GM23338 (cell line): ENCODE results near the gene TMSB4X.

ENCODE experiments used
- CREB1 ChIP-seq: fragments of 250-450 bp; sonication (Bioruptor Pico); IDR thresholded peaks from 2 replicates; pipeline ENCODE4 v1.5.0; 2020; ENCODE audit warnings: low read depth, mild to moderate bottlenecking, moderate library complexity
- EZH2 ChIP-seq: fragments of 200-600 bp; sonication (generic); IDR thresholded peaks from one replicate; pipeline ENCODE4 v1.8.0; 2017; ENCODE audit warnings: antibody characterized with exemption, mild to moderate bottlenecking, low read depth; ENCODE audit not compliant: unreplicated experiment
- EZH2phosphoT487 ChIP-seq: fragments of 200-600 bp; sonication (generic); IDR thresholded peaks from one replicate; pipeline ENCODE4 v1.8.1; 2018; ENCODE audit warnings: antibody characterized with exemption; ENCODE audit not compliant: unreplicated experiment
- JUNB ChIP-seq: IDR thresholded peaks from one replicate; pipeline ENCODE4 v1.6.1; 2016; ENCODE audit warnings: antibody characterized with exemption; ENCODE audit not compliant: unreplicated experiment
- POLR2AphosphoS5 ChIP-seq: IDR thresholded peaks from 2 replicates; pipeline ENCODE4 v1.6.1; 2016; ENCODE audit warnings: antibody characterized with exemption, low read depth
- STAT1 ChIP-seq: IDR thresholded peaks from one replicate; pipeline ENCODE4 v1.6.1; 2016; ENCODE audit warnings: antibody characterized with exemption; ENCODE audit not compliant: unreplicated experiment
- ZNF331 ChIP-seq: fragments of 250-450 bp; sonication (Bioruptor Pico); IDR thresholded peaks from 2 replicates; pipeline ENCODE4 v1.5.0; 2020; ENCODE audit warnings: low read depth, mild to moderate bottlenecking, moderate library complexity
- TF ChIP-seq, protein P1 (sequence below), 2 experiments: fragments of 200-600 bp in 1 of 2; sonication (generic) in 1 of 2; conservative IDR thresholded peaks; 2 replicates each; pipeline versions ENCODE4 v1.5.1 to v1.6.1; 2016 to 2017; ENCODE audit warnings: antibody characterized with exemption in 2 of 2, low read depth in 2 of 2, mild to moderate bottlenecking in 2 of 2, moderate library complexity in 1 of 2
- TF ChIP-seq, protein P2 (sequence below): IDR thresholded peaks from one replicate; pipeline ENCODE4 v1.6.1; 2018; ENCODE audit warnings: antibody characterized with exemption; ENCODE audit not compliant: unreplicated experiment
- TF ChIP-seq, protein P3 (sequence below): fragments of 250-450 bp; sonication (Bioruptor Pico); IDR thresholded peaks from 2 replicates; pipeline ENCODE4 v1.5.0; 2020; ENCODE audit warnings: mild to moderate bottlenecking, moderate library complexity

DNA sequence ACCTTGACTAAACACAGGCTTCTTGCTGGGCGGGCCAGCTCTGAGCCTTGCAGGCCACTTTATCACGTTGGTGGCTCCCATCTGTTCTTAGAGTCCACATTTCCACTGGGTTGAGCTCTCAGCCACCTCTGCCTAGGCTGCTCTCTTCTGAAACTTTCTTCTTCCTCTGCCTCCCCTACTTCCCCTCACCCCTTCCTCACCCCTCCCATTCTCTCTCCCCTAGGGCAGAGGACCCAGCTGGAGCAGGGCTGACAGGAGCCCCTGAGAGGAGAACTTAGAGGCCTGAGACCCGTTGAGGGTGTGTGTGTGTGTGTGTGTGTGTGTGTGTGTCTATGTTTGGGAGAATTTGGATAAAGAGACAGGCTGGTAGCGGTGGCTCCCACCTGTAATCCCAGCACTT lies 19.9 kb upstream of the TMSB4X start:
- TF ChIP-seq, protein P1, sequence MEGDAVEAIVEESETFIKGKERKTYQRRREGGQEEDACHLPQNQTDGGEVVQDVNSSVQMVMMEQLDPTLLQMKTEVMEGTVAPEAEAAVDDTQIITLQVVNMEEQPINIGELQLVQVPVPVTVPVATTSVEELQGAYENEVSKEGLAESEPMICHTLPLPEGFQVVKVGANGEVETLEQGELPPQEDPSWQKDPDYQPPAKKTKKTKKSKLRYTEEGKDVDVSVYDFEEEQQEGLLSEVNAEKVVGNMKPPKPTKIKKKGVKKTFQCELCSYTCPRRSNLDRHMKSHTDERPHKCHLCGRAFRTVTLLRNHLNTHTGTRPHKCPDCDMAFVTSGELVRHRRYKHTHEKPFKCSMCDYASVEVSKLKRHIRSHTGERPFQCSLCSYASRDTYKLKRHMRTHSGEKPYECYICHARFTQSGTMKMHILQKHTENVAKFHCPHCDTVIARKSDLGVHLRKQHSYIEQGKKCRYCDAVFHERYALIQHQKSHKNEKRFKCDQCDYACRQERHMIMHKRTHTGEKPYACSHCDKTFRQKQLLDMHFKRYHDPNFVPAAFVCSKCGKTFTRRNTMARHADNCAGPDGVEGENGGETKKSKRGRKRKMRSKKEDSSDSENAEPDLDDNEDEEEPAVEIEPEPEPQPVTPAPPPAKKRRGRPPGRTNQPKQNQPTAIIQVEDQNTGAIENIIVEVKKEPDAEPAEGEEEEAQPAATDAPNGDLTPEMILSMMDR (conservative IDR thresholded peaks at IDR 0.05; ENCODE audit: low read depth in 2 of 2), result no peak
- TF ChIP-seq ZNF331 (CRISPR knock-in tag) (no peak), POLR2AphosphoS5 (no peak), CREB1 (CRISPR knock-in tag) (no peak), EZH2 (no peak), JUNB (no peak), EZH2phosphoT487 (no peak), STAT1 (no peak)
- TF ChIP-seq, protein P2, sequence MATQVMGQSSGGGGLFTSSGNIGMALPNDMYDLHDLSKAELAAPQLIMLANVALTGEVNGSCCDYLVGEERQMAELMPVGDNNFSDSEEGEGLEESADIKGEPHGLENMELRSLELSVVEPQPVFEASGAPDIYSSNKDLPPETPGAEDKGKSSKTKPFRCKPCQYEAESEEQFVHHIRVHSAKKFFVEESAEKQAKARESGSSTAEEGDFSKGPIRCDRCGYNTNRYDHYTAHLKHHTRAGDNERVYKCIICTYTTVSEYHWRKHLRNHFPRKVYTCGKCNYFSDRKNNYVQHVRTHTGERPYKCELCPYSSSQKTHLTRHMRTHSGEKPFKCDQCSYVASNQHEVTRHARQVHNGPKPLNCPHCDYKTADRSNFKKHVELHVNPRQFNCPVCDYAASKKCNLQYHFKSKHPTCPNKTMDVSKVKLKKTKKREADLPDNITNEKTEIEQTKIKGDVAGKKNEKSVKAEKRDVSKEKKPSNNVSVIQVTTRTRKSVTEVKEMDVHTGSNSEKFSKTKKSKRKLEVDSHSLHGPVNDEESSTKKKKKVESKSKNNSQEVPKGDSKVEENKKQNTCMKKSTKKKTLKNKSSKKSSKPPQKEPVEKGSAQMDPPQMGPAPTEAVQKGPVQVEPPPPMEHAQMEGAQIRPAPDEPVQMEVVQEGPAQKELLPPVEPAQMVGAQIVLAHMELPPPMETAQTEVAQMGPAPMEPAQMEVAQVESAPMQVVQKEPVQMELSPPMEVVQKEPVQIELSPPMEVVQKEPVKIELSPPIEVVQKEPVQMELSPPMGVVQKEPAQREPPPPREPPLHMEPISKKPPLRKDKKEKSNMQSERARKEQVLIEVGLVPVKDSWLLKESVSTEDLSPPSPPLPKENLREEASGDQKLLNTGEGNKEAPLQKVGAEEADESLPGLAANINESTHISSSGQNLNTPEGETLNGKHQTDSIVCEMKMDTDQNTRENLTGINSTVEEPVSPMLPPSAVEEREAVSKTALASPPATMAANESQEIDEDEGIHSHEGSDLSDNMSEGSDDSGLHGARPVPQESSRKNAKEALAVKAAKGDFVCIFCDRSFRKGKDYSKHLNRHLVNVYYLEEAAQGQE, result no peak
- TF ChIP-seq, protein P3, sequence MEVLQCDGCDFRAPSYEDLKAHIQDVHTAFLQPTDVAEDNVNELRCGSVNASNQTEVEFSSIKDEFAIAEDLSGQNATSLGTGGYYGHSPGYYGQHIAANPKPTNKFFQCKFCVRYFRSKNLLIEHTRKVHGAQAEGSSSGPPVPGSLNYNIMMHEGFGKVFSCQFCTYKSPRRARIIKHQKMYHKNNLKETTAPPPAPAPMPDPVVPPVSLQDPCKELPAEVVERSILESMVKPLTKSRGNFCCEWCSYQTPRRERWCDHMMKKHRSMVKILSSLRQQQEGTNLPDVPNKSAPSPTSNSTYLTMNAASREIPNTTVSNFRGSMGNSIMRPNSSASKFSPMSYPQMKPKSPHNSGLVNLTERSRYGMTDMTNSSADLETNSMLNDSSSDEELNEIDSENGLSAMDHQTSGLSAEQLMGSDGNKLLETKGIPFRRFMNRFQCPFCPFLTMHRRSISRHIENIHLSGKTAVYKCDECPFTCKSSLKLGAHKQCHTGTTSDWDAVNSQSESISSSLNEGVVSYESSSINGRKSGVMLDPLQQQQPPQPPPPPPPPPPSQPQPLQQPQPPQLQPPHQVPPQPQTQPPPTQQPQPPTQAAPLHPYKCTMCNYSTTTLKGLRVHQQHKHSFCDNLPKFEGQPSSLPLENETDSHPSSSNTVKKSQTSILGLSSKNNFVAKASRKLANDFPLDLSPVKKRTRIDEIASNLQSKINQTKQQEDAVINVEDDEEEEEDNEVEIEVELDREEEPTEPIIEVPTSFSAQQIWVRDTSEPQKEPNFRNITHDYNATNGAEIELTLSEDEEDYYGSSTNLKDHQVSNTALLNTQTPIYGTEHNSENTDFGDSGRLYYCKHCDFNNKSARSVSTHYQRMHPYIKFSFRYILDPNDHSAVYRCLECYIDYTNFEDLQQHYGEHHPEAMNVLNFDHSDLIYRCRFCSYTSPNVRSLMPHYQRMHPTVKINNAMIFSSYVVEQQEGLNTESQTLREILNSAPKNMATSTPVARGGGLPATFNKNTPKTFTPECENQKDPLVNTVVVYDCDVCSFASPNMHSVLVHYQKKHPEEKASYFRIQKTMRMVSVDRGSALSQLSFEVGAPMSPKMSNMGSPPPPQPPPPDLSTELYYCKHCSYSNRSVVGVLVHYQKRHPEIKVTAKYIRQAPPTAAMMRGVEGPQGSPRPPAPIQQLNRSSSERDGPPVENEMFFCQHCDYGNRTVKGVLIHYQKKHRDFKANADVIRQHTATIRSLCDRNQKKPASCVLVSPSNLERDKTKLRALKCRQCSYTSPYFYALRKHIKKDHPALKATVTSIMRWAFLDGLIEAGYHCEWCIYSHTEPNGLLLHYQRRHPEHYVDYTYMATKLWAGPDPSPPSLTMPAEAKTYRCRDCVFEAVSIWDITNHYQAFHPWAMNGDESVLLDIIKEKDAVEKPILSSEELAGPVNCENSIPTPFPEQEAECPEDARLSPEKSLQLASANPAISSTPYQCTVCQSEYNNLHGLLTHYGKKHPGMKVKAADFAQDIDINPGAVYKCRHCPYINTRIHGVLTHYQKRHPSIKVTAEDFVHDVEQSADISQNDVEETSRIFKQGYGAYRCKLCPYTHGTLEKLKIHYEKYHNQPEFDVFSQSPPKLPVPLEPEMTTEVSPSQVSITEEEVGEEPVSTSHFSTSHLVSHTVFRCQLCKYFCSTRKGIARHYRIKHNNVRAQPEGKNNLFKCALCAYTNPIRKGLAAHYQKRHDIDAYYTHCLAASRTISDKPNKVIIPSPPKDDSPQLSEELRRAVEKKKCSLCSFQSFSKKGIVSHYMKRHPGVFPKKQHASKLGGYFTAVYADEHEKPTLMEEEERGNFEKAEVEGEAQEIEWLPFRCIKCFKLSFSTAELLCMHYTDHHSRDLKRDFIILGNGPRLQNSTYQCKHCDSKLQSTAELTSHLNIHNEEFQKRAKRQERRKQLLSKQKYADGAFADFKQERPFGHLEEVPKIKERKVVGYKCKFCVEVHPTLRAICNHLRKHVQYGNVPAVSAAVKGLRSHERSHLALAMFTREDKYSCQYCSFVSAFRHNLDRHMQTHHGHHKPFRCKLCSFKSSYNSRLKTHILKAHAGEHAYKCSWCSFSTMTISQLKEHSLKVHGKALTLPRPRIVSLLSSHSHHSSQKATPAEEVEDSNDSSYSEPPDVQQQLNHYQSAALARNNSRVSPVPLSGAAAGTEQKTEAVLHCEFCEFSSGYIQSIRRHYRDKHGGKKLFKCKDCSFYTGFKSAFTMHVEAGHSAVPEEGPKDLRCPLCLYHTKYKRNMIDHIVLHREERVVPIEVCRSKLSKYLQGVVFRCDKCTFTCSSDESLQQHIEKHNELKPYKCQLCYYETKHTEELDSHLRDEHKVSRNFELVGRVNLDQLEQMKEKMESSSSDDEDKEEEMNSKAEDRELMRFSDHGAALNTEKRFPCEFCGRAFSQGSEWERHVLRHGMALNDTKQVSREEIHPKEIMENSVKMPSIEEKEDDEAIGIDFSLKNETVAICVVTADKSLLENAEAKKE, result no peak
